UCSD-AML1 (cell line): ENCODE results near the gene RFX7.
"Not testable (repeated sequence)": the region's sequence is repeated elsewhere in the genome, so short reads cannot be mapped to it uniquely, and the experiment has no call there.

ENCODE experiments used
- DNase-seq: peaks from one replicate; lab custom pipeline; 2025; ENCODE audit not compliant: unreplicated experiment; lab: John Stamatoyannopoulos, UW

RFX7 gene

DNA sequence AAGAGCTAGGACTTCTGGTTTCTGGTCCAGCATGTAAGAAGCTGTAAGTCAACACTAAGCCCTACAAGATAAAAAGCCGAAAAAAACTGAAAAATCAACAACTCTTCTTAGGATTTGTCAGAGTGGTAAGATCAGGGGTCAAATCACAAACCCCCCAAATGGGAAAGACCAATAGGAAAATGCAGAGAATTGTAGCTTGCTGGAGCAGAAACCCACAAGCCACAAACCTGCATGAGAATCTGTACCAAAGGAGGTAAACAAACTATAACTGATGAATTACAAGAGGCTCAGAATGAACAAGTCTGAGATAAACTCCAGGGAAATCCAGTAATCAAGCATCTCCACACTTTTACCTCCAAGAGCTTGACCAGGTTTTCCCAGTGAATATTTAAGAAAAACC, 36.0 kb downstream of the RFX7 start:
- no peak for DNase-seq

DNA sequence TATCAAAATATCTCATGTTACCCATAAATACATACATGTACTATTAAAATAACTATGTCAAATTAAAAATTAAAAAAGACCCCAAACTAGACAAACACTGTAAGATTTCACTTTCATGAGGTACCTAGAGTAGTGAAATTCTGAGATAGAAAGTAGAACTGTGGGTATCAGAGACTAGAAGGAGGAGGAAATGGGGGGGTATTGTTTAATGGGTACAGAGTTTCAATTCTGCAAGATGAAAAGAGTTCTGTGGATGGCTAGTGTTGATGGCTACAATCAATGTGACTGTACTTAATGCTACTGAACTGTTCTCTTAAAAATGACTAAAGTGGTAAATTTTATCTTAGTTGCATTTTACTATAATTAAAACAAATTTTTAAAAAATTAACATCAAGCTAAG, 36.6 kb downstream of the RFX7 start:
- DNase-seq: no peak

DNA sequence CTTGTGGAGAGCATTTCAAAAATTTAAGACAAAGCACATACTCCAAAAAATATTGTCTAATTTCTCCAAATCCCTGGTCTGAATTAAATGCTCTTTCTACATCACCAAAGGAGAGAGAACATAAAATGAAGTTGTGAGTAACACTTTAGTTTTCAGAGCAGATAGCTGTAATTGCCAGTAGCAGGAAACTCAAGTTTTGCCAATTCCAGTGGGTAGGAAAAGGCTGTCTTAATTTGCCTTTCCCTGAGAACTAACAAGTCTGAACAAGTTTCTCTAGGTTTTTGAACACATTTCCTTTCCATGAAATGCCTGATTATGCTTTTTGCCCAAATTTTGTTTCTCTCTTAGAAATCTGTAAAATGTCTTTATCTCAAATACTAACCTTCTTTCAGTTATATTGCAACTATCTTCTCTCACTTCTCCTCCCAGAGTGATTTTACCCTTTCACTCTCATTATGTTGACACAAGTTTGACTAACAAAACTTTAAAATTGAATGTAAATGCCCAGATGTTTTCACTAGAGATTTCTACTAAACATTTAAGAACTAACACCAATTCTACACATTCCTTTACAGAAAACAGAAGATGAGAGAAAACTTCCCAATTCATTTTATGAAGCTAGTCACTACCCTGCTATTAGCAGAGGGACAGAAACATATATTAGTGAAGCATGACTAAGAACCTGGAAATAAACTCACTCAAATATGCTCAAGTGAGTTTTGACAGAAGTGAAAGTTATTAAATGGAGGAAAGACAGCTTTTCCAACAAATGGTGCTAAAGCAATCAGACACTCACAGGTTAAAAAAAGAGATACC, 38.4 kb downstream of the RFX7 start:
- DNase-seq: no peak

DNA sequence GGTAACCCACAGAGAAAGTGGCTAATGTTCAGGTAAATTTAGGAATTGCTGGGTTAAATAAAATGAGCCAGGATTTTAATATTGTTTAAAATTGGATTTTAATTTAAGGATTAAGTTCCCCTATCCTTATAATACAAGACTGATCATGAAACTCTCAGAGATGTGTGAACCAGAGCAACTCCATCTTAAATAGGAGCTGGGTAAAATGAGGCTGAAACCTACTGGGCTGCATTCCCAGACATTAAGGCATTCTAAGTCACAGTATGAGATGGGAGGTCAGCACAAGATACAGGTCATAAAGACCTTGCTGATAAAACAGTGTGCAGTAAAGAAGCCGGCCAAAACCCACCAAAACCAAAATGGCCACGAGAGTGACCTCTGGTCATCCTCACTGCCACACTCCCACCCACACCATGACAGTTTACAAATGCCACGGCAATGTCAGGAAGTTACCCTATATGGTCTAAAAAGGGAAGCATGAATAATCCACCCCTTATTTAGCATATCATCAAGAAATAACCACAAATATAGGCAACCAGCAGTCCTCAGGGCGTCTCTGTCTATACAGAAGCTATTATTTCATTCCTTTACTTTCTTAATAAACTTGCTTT, 40.3 kb downstream of the RFX7 start:
- not testable (repeated sequence) for DNase-seq

DNA sequence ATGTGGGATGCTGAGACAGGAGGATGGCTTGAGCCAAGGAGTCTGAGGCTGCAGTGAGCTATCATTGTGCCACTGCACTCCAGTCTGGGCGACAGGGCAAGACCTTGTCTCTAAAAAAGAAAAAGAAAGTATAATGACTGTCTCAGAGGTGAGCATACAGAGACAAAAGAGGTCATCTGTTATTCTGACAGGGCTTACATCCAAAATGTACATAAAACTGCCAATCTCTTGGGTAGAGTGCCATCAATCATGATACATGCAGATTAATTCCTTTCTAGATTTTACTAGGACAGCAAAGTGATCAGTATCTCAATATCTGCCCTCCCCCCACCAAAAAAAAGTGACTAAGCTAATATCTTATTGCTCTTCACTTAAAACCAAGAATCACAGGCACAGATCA, 41.0 kb downstream of the RFX7 start:
- DNase-seq: no peak

DNA sequence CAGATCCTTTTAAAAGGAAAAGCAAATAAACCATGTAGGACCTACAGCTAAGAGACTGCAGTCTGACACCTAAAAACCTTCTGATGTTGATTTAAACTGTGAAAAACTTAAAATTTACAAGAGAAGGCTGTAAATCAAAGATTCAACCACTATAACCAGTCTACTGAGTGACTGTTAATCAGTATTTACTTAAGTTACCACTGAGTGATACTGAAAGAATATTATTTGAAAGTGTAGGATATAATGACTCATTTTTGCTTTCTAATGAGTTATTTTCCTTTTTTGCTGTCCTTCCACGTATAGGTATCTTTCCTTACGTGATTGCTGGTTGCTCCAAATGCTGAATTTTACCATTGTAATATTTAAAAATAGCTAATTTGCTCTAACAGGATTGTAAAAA, 44.6 kb downstream of the RFX7 start:
- DNase-seq: no peak

DNA sequence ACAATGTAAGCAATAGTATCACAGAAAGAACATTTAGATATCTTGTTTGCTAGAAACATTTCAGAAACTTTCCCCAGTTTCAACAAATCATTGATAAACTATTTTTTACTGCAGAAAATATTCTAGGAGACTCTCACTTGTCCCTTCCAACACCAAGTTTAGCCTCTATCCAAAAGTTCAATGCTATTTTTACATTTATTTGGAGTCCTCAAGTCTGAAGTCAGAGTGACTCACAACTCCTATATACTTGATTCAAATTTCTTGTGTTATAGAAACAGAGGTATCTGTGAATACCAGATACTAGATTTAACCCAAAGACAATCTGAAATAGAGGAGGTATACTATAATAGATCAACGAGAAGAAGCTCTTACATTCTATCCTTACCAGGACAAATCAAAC, 49.6 kb downstream of the RFX7 start:
- DNase-seq: no peak

DNA sequence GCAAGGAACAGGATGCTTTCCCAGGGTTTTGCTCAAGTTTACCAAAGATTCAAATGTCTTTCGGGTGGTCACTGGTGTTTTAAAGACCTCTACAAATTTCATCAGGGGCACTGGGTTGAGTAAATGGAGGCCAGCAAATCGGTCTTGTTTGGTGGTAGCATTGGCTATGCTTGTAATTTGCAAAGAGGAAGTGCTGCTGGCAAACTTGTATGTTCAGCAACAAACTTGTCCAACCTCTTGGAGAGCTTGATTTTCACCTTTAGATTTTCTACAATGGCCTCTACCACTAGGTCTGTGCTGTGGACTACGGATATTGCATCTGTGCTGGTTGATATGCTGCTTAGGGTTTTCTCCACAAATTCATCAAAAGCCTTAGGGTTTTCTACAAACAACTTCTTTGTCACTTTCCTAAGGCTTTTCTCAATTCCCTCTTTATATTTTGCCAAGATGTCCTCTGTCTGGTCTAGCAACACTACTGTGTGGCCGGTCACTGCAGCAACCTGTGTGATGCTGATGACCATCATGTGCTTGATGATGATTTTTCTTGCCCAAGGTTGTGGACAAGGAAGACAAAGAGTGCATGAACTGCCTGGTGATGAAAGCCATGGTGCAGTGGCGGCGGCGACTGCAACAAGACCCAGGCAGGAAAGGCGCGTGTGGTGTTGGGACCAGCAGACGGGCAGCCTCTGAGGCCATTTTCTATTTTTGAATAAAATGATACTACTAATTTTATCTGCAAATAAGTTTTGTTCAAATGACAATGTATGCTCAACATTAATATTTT, 50.8 kb downstream of the RFX7 start:
- no peak for DNase-seq

DNA sequence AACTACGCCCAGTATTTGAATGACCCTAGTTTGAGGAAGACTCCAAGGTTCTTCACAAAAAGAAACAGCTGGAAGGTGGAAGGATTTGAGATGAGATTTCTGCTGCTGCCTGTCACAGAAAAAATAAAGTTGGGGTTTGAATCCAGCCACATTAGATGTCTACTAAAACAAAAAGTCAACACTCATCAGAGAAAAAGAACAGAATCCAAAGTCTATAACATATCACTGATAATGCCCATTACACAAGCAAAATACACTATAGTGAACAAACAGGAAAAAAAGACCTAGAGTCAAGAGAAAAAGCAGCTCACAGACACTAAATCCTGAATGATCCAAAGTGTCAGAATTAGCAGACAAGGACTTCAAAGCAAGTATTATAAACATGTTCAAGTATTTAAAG, 56.0 kb downstream of the RFX7 start:
- DNase-seq: no peak

DNA sequence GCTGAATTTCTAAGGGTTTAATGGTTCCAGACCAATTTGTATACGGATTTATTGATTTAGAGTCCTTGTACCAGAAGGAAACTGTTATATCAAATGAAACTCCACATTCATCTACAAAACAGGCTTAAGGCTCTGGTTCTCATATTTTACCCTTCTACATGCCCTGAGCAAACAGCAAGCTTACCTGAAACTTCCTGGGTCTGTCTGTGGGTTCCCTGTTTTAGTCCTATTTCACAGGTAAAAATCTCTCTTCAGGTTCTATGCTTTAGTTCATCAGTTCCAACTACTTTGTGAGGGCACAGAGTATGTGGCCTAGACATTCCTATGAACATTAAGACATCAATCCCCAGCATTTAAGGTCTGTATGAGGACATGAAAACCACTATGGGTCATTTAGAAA, 57.7 kb downstream of the RFX7 start:
- no peak for DNase-seq

DNA sequence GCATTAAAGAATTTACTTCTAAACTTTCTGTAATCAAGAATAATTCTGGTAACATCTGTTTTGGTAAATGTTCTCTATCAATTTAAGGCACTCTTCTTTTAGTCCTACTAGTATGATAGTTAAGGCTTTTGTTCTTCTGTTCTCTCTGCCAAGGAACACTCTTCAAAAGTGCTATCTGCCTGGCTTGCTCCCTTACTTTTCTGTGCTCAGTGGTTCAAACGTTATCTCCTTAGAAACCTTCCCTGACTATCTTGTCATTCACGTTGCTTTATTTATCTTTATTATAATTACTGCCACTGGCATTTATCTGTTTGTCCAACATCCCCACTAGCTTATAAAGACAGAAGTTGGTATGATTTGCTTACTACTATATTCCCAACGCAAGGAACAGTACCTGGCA, 59.2 kb downstream of the RFX7 start:
- DNase-seq: no peak

DNA sequence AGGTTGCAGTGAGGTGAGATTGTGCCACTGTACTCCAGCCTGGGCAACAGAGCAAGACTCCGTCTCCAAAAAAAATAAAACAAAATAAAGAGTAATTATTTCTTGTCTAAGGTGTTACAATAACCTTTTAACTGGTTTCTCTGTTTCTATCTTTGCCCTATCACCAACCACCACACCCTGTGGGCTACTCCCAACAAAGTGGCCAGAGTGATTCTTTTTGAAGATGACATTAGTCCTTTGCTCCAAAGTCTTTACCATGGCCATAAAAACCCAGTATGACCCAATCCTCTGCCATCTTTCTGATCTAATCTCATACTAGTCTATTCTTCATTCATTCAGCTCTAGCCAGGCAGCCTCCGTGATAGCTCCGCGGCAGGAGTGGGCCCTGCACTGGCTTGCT, 62.8 kb downstream of the RFX7 start:
- no peak for DNase-seq

DNA sequence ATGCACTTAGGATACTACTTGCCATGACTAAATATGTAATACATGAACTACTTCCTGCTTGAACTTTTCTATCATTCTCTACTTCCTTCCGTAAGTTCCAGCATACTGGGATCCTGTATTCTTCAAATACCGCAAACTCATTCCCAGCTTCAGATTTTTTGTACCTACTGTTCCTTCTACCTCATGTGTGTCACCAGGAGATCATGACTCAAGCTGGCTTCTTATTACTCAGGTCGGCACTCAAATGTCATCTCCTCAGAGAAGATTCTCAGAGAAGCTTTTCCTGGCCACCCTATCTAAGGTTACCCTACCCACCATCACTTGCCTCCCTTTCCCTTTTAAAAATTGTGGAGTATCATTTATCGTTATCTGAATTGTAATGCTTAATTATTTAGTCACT, 66.7 kb downstream of the RFX7 start:
- DNase-seq: no peak

DNA sequence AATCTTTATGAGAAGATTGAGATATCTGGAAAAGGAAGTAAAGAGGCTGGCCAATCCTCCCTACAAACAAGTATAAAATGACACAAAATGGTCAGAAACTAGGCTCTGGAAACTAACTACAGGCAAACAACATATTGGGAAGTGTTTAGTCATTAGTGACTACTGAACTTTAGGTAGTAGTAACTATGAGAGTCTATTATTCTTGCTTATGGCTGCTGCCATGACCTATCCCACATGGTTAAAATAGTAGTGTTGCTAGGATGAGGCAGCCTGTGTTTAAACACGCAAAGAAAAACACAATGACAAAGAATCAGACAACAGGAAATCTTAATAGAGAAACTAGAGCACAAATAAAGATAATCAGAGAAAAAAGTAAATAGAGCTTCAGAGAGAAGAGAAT, 67.9 kb downstream of the RFX7 start:
- DNase-seq: no peak

DNA sequence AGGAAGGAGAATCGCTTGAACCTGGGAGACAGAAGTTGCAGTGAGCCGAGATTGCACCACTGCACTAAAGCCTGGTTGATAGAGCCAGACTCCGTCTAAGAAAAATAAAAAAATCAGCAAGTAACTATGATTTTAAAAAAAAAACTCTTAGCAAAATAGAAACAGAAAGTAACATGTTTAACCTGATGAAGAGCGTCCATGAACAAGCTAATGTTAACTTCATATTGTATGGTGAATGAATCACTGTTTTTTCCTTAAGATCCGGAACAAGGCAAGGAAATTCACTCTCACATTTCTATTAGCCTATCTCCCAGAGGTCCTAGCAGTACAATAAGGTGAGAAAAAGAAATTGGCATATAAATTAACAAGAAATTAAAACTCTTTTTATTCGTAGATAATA, 69.0 kb downstream of the RFX7 start:
- DNase-seq: no peak

DNA sequence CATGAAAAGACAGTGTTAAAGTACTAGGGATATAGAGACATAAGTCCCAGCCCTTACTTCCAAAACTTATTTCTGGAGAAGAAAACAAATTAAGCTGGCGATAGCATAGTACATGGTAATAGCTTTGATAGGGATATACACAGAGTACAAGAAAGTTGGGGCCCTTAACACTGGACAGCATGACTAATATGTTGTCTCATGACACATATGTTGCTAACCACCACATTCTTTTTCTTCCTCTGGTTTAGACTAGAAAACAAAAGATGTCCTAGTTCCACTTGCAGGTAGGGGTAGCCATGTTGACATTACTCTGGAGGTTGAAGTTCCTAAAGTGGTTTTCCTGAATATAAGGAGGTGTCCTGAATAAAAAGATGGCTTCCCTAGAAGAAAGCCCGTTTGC, 75.3 kb downstream of the RFX7 start:
- no peak for DNase-seq

DNA sequence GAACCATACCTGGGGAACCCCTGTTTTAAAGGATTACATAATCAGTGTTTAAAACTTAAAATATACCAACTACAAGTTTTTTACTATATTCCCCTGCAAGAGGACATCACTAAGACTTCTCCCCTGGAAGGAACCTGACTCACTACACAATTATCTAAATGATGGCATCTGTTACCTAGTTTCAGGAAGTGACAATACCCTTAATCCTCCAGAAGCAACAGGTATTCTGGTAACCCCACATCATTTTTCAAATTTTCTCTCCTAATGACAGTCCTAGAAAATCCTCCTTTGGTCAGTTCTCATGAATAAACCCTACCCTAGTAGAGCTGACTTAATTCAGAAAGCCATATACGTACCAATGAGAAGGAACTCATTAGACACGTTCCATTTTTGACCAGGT, 78.4 kb downstream of the RFX7 start:
- no peak for DNase-seq

DNA sequence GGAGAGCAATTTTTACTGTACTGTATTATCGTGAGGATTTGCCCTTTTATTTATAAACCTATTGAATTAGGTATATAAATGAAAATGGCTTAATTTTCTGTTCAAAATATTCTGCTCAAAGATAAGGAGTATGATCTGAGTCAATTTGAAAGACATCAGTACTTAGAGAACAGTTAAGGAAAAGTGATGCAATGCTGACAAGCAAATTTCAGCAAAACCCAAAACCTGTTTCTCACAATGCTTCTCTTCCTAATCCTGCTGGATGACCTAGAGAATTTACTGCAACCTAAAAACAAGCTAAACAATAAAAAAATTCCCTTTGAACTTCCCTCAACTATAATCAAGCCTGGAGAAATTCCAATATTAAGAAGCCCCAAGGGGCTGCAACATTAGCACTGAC, 82.7 kb downstream of the RFX7 start:
- no peak for DNase-seq

DNA sequence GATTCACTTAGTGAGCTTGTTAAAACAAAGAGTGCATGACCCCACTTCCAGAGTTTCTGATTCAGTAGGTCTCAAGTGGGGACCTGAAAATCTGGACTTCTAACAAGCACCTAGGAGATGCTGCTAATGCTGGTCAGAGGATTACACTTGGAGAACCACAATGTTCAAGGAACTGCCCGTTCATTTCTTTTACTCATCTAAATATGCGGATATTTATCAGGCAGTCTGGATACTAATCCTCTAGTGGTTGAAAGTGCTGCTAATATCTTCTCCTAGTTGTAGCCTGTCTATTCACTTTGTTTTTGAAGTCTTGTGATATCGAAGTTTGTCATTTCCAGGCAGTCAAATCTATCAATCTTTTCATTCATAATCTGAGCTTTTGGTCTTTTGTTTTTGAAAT, 86.8 kb downstream of the RFX7 start:
- no peak for DNase-seq

DNA sequence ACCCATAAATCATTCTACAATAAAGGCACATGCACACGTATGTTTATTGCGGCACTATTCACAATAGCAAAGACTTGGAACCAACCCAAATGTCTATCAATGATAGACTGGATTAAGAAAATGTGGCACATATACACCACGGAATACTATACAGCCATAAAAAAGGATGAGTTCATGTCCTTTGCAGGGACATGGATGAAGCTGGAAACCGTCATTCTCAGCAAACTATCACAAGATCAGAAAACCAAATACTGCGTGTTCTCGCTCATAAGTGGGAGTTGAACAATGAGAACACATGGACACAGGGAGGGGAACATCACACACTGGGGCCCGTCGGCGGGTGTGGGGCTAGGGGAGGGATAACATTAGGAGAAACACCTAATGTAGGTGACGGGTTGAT, 88.4 kb downstream of the RFX7 start:
- DNase-seq: not testable (repeated sequence)

DNA sequence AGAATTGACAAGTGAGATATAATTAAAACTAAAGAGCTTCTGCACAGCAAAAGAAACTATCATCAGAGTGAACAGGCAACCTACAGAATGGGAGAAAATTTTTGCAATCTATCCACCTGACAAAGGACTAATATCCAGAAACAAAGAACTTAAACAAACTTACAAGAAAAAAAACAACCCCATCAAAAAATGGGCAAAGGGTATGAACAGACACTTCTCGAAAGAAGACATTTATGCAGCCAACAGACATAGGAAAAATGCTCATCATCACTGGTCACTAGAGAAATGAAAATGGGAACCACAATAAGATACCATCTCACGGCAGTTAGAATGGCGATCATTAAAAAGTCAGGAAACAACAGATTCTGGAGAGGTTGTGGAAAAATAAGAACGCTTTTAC, 88.9 kb downstream of the RFX7 start:
- not testable (repeated sequence) for DNase-seq

DNA sequence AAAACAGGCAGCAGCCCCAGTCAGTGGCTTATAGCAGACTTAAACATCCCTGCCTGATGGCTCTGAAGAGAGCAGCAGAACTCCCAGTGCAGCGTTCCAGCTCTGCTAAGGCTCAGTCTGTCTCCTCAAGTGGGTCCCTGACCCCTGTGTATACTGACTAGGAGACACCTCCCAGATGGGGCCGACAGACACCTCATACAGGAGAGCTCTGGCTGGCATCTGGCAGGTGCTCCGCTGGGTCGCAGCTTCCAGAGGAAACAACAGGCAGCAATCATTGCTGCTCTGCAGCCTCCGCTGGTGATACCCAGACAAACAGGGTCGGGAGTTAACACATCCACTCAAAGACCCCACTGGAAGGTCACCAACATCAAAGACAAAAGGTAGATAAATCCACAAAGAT, 93.5 kb downstream of the RFX7 start:
- no peak for DNase-seq
